HG03469 (cell line): ENCODE results near the gene LRMDA.
"Not testable (repeated sequence)": the region's sequence is repeated elsewhere in the genome, so short reads cannot be mapped to it uniquely, and the experiment has no call there.

Source experiments
- ATAC-seq: cut with Tn5 transposase; IDR thresholded peaks from one replicate; pipeline ENCODE4 v1.9.1; 2021; ENCODE audit warnings: mild to moderate bottlenecking, moderate library complexity, moderate number of reproducible peaks; ENCODE audit not compliant: unreplicated experiment

The LRMDA gene

GRCh38 chr10:76049581-76050290, 618.3 kb downstream of the LRMDA start:
- no peak for ATAC-seq

DNA sequence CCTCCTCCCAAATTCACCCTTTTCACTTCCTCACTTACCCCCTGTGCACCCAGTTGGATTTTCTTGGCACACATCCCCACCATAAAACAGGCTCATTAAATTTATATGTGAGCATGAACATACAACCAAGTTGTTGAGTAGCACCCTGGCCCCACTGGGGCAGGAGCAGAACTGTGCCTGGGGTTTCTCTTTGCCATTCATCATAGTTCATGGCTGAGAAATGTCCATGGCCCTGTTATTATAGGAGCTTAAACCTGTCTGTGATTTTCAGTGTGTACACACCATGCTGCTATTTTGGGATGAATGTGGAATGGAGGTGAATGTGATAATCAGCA, 618.8 kb downstream of the LRMDA start:
- ATAC-seq, result no peak

DNA sequence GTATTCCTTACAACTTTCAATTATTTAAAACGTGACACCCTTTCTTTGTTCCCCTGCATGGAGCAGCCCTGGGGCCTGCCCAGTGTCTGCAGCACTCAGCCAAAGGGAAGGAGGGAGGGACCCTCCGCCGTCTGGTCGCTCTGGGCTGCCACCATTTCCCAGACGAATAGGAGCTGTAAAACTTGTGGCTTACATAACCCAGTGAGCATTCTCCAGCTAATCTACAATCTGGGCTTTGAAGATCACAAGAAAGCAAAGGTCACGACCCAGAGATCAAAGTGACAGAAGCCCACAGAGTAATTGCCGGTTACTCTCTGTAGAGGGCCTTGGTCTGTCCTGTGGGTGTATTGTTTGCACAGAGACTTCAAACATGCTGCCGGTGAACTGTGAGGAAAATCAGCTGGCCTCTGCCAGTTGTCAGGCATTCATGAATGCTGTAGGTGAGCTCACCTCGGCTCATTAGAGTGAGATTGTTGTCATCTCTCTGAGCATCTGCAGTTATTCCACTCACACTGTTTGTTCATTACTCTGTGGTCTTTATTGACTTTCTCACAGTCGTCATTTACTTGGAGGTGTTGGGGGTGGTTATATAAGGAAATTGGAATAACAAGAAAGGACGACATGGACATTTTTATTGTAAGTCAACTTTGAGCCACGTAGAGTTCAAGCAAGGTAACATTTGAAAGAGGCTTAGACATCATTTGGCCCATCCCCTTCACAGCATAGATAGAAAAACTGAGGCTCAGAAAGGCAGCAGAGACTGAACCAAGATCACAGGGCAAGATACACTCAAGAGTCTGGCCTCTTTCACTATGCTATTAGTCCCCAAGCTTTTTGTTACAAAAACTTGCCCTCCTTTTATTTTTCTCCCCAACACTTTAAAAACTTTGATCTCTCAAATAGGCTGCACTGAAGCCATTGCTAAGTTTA, 619.8 kb downstream of the LRMDA start:
- no peak for ATAC-seq

DNA sequence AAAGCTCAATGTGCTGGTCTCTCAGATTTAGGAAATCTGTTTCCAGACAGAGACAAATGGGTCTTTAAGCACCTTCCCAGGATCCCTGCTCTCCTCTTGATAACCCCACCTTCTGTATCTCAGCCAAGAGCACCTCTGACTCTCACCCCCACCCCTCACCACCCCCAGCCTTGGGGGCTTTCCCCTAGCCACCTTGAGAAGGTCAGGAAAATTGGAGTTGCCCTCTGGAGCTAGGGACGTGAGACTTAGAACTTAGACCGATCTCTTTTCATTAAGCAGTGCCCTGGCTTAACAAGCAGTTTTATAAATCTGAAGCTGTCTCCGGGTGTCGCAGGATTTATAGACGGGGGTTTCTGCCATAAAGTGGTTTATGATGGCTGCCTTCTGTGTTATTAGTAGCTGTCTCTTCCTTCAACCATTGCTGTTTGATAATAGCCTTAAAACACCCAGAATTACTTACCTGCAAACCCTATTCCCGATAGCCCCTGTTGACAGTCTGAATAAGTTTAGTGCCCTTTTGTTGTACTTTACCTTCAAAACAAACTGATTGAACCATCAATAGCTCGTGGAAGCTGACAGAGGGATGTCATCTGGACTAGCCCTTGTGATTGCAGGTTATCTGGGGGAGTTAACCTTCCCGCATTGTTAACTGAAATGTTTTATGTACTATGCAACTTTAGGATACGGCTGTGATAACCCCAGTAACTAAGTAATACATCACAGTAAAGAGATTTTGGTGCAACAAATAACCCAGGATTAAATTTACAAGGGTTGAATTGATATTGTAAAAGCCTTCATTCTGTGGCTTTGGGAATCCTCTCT, 621.5 kb downstream of the LRMDA start:
- no peak for ATAC-seq

DNA sequence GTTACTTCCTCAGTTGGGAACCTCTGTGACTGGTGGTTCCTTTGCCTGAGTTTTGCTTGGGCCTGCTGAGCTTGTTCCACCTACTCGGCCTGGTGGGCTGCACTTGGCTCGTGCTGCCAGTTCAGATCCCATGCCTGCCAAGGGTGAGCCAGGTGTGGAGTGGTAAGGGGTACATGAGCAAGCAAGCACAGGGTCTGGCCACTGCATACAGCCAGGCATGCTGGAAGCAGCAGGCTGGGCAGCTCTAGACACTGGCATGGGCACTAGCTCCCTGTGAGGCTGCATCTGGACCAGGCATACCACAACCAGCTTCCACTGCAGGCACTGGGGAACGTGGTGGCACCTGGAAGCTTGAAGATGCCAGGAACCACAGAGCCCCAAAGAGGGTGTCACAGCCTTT, 624.0 kb downstream of the LRMDA start:
- no peak for ATAC-seq

DNA sequence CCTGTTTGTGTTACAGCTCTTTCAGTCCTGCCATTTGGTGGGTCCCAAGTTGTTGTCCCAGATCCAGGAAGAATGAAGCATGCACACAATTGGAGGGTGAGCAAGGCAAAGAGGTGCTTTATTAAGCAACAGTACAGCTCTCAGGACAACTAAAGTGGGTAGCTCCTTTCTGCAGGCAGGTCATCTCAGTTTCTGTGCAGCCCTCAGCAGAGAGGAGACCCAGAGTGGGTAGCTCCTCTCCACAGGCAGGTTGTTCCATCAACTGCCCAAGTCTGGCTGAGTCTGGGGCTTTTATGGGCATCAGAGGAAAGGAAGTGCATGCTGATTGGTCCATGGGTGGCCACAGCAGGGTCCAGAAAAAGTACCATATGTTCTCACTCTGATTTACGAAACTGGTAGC, 624.5 kb downstream of the LRMDA start:
- ATAC-seq, result no peak

DNA sequence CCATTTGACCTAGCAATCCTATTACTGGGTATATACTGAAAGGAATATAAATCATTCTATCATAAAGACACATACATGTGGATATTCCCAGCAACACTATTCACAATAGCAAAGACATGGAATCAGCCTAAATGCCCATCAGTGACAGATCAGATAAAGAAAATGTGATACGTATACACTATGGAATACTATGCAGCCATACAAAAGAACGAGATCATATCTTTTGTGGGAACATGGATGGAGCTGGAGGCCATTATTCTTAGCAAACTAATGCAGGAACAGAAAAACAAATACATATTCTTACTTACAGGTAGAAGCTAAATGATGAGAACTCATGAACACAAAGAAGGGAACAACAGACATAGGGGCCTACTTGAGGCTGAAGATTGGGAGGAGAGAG, 629.6 kb downstream of the LRMDA start:
- ATAC-seq, result not testable (repeated sequence)

DNA sequence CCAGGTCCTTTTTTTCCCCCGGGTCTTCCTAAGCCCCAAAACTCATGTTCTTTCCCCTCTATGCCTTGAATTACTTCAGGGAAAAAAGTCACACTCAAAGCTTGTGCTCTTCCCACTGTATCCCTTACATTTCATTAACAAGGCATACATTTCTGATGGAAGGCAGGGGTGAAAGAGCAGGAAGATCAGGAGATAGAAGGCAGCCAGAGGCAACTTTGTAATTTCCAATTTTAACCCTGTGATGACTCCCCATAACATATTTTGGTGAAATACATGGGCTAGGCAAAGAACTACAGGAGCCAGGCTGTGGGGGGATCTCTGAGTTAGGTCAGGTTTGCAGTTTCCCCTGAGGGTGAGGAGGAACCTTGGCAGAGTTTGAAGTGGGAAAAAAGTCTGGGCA, 635.0 kb downstream of the LRMDA start:
- ATAC-seq, result no peak

DNA sequence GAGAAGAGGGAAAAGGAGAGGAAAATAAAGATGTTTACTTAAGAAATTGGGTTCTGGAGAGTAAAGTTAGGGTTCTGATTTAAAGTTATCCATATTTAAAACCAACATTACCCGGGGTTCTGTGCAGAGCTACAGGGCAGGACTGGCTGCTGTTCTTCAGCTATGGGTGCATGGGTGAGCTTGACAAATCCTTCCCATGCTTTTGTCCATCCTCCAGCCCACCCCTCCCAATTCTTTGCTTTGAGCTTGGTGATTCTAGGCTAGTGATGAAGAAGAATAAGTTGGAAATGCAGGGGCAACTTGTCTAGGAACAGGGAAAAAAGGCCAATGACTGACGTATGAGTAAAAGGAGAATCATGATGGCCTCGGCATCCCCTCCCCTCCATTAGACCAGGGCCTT, 636.0 kb downstream of the LRMDA start:
- ATAC-seq, result no peak

- no peak for ATAC-seq
Observed at GRCh38 chr10:76068856-76069255, 637.4 kb downstream of the LRMDA start.

GRCh38 chr10:76070916-76071315, 639.5 kb downstream of the LRMDA start:
- no peak for ATAC-seq

DNA sequence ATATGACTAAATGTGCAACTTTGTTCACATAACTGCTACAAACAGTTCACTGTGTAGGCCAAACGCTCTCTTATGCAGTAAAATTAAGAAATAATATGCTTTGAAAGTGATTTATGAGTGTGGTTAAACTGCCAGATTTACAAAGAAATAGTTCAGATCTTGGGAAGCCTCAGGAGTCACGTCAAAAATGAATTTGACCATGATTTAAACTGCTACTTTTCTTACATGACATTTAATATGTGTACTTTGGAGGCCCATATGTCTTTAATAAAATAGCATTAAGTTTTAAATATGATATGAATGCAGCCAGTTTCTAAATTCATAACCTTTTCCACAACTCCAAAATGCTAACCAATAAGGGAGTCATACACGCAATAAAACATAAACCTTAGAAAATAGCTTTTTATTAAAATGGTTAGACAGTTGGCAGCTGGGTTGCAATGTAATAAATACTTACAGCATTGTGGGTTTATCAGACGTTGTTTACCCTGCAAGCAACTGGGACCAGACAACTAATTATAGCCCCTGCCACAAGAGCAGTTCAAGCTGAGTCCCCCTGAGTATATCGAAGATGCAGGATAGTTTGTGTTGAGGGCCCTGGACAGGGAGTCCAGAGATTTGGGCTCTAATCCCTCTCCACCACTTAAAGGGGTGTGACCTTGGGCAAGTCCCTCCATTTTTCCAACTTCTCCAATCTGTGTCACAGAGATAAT, 640.4 kb downstream of the LRMDA start:
- no peak for ATAC-seq

DNA sequence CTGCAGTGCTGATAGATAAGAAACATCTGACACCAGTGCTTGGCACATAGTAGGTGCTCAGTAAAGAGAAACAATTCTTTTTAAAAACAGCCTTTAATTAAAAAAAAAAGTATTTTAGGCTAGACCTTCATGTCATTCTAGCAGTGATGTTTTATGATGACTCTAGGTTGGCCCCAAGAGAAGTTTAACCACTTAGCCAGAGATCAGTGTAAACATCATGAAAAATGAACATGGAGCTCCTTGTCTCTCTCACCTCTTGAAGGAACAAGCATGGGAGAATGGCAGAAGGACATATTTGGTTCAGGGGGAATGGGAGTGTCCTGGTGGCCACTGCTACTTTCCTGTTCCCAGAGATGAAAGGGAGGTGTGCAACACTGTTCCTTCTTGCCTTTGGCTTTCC, 641.0 kb downstream of the LRMDA start:
- no peak for ATAC-seq

- ATAC-seq, result no peak
Observed at GRCh38 chr10:76073524-76073923, 642.1 kb downstream of the LRMDA start.

DNA sequence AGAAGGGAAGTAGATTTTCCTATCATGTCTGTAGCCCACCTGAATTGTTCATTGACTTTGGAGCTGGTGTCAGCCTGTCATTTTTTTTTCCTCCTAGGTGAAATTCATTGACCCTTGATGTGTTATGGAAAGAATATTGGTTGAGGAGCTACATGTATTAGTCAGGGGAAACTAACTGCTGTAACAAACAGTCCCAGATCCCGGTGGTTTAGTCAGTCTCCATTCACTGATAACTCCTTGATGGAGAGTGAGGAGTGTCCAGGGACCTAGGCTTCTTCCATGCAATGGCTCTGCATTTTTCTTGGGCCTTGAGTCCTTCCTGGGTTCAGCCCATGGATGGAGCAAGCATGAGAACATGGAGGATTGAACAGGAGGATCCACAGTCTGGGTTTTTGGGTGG, 643.2 kb downstream of the LRMDA start:
- no peak for ATAC-seq

DNA sequence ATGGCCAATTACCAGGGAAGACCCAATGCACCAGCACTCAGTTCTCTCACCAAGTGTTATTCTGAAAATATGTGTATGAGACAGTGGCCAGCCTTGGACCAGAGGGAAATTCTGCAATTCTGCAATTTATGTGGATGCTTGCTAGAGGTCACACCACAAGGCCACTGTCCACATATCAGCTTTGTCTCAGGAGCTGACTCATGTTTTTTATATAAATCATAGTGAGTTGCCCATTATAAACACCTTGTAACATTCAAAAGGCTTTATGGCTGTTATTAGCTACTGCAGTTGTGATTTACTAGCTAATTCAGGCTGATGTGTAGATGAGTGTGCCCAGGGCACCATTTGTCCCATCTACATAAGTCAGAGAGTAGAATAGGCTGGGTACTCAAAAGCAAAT, 649.0 kb downstream of the LRMDA start:
- ATAC-seq, result no peak

DNA sequence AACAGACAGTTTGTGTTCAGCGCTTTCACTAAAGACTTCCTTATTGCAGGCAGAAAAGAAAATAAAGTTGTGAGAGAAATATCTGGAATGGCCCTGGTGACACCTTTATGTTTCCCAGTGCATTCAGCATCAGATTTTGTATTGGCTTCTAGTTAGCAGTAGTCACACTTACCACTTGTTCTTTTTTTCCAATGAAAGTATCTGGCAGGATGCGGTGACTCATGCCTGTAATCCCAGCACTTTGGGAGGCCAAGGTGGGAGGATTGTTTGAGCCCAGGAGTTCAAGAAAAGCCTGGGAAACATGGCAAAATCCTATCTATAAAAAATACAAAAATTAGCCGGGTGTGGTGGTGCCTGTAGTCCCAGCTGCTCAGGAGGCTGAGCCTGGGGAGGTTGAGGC, 649.6 kb downstream of the LRMDA start:
- ATAC-seq, result no peak

DNA sequence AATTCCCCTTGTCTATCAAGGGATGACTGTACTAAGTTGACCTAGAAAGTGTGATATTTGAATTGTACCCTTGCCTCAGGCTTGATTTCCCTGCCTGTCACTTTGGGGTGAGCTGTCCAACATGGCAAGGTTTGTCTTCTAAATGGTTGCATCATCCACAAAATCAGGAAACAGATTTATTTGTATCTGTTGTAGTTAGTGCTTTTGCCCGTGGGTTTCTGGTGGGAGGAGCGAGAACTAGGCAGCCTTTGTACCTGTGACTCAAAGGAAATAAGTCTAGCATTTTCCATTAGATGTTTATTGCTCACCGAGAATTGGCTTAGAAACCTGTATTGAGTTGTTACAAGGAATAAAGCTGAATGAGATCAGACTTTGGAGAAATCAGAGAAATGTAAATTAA, 650.8 kb downstream of the LRMDA start:
- no peak for ATAC-seq

GRCh38 chr10:76082956-76083355, 651.5 kb downstream of the LRMDA start:
- no peak for ATAC-seq

GRCh38 chr10:76085002-76085816, 653.8 kb downstream of the LRMDA start:
- no peak for ATAC-seq
